ENCODE measurements around the gene ATR. TPM values are rescaled to one million over a fixed set of nuclear protein-coding genes. Genes with fewer than 3 reads are reported as not detected.

The ATR gene
- total RNA-seq, 1 experiment from 2014 or later: 33.3 TPM

DNA sequence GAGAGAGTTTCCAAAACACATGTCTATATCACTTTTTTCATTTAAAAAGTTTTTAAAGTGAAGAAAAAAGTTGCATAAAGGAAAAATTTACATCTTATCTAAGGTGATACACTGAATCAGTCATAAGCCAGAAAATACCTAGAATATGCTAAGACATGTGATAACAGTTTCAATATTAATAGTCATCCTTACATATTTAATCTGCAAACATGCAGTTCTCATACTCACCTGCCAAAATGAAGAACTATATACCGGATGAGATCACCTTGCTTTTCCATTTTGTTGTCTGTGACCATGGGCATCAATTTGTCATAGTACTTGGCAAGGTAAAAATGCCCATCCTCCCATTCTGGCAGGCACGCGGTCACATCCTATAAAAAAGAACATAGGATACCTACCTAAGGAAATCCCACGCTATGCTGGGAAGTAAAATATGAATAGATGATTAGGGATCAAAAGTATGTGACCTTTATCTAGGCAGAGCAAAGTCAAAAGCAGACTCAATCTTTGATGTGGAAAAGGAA lies 93.6 kb downstream of the ATR start:
- H3K4me1 ChIP-seq (replicated peaks; ENCODE audit: insufficient read depth): no peaks in the 10 kb centered on the region
- no peaks in the 10 kb centered on the region for H4K20me1 ChIP-seq (ENCODE audit: insufficient read depth)
- no peaks in the 10 kb centered on the region for H3K27me3 ChIP-seq (ENCODE audit: insufficient read depth, low read depth)
- TF ChIP-seq, protein P1, sequence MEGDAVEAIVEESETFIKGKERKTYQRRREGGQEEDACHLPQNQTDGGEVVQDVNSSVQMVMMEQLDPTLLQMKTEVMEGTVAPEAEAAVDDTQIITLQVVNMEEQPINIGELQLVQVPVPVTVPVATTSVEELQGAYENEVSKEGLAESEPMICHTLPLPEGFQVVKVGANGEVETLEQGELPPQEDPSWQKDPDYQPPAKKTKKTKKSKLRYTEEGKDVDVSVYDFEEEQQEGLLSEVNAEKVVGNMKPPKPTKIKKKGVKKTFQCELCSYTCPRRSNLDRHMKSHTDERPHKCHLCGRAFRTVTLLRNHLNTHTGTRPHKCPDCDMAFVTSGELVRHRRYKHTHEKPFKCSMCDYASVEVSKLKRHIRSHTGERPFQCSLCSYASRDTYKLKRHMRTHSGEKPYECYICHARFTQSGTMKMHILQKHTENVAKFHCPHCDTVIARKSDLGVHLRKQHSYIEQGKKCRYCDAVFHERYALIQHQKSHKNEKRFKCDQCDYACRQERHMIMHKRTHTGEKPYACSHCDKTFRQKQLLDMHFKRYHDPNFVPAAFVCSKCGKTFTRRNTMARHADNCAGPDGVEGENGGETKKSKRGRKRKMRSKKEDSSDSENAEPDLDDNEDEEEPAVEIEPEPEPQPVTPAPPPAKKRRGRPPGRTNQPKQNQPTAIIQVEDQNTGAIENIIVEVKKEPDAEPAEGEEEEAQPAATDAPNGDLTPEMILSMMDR (conservative IDR thresholded peaks at IDR 0.05): no peak
- TF ChIP-seq EZH2 (IDR thresholded peaks at IDR 0.05; ENCODE audit: low read depth): no peak
- BruUV-seq (replicated peaks): no TSS peak
- H3K4me3 ChIP-seq: no peak overlapping the region
- peaks cover 14% of the 10 kb centered on the region for H3K9me3 ChIP-seq (ENCODE audit: insufficient read depth, low read depth)
- DNase-seq: no peak
- H3F3A ChIP-seq (ENCODE audit: insufficient read depth, low read depth): no peaks in the 10 kb centered on the region
- H3K27ac ChIP-seq: no peak overlapping the region
- no peak overlapping the region for H3K4me2 ChIP-seq
- no peaks in the 10 kb centered on the region for H3K79me2 ChIP-seq (ENCODE audit: low read depth)
- no peaks in the 10 kb centered on the region for H3K9me2 ChIP-seq (ENCODE audit: insufficient read depth)
- intact Hi-C loops (cut with micrococcal nuclease; ENCODE audit: unreplicated experiment): no loop called here
- no peak overlapping the region for H2AFZ ChIP-seq
- POLR2A ChIA-PET (ENCODE audit: unreplicated experiment): no interaction called here
- CTCF ChIA-PET: interaction anchor here (0.5 kb wide), 2 partner anchors 141 to 626 kb away, joined by 3 to 4 read pairs; no protein-coding TSS in a partner anchor
- peaks cover 37% of the 10 kb centered on the region for H3K36me3 ChIP-seq (ENCODE audit: low read depth)

- H3F3A ChIP-seq (ENCODE audit: insufficient read depth, low read depth): no peaks in the 10 kb centered on the region
- ChIA-PET POLR2A (ENCODE audit: unreplicated experiment) (no interaction called here), CTCF (no interaction called here)
- H3K79me2 ChIP-seq (ENCODE audit: low read depth): no peaks in the 10 kb centered on the region
- intact Hi-C loops (cut with micrococcal nuclease; ENCODE audit: unreplicated experiment): no loop called here
- peaks cover 19% of the 10 kb centered on the region for H3K9me3 ChIP-seq (ENCODE audit: insufficient read depth, low read depth)
- H2AFZ ChIP-seq: no peak overlapping the region
- H3K9me2 ChIP-seq (ENCODE audit: insufficient read depth): no peaks in the 10 kb centered on the region
- no TSS peak for BruUV-seq (replicated peaks)
- no peak overlapping the region for H3K27ac ChIP-seq
- no peak for DNase-seq
- H3K27me3 ChIP-seq (ENCODE audit: insufficient read depth, low read depth): no peaks in the 10 kb centered on the region
- no peaks in the 10 kb centered on the region for H3K4me1 ChIP-seq (replicated peaks; ENCODE audit: insufficient read depth)
- peaks cover 28% of the 10 kb centered on the region for H3K36me3 ChIP-seq (ENCODE audit: low read depth)
- H4K20me1 ChIP-seq (ENCODE audit: insufficient read depth): no peaks in the 10 kb centered on the region
- no peak overlapping the region for H3K4me2 ChIP-seq
- no peak overlapping the region for H3K4me3 ChIP-seq
- TF ChIP-seq, protein P1 (conservative IDR thresholded peaks at IDR 0.05): no peak
- no peak for TF ChIP-seq EZH2 (IDR thresholded peaks at IDR 0.05; ENCODE audit: low read depth)
Measured at GRCh38 chr3:142481196-142481595, 97.3 kb downstream of the ATR start.

- no peak overlapping the region for H3K27ac ChIP-seq
- intact Hi-C loops (cut with micrococcal nuclease; ENCODE audit: unreplicated experiment): no loop called here
- no TSS peak for BruUV-seq (replicated peaks)
- H3K4me2 ChIP-seq: no peak overlapping the region
- peaks cover 4% of the 10 kb centered on the region for H3K36me3 ChIP-seq (ENCODE audit: low read depth)
- no peaks in the 10 kb centered on the region for H4K20me1 ChIP-seq (ENCODE audit: insufficient read depth)
- no peaks in the 10 kb centered on the region for H3K79me2 ChIP-seq (ENCODE audit: low read depth)
- H3F3A ChIP-seq (ENCODE audit: insufficient read depth, low read depth): no peaks in the 10 kb centered on the region
- TF ChIP-seq, protein P1 (conservative IDR thresholded peaks at IDR 0.05): no peak
- TF ChIP-seq EZH2 (IDR thresholded peaks at IDR 0.05; ENCODE audit: low read depth): no peak
- ChIA-PET CTCF (no interaction called here), POLR2A (ENCODE audit: unreplicated experiment) (no interaction called here)
- no peak for DNase-seq
- H2AFZ ChIP-seq: no peak overlapping the region
- H3K4me3 ChIP-seq: no peak overlapping the region
- H3K9me3 ChIP-seq (ENCODE audit: insufficient read depth, low read depth): no peaks in the 10 kb centered on the region
- H3K9me2 ChIP-seq (ENCODE audit: insufficient read depth): no peaks in the 10 kb centered on the region
- H3K4me1 ChIP-seq (replicated peaks; ENCODE audit: insufficient read depth): no peaks in the 10 kb centered on the region
- no peaks in the 10 kb centered on the region for H3K27me3 ChIP-seq (ENCODE audit: insufficient read depth, low read depth)
Measured at GRCh38 chr3:142470826-142471225, 107.7 kb downstream of the ATR start.

Data from PC-9 (cell line).